GM12891 (cell line): ENCODE measurements around the gene CD2BP2.

ENCODE experiments used
- PAX5 ChIP-seq: IDR thresholded peaks from 2 replicates; pipeline ENCODE4 v1.6.1; 2011; ENCODE audit warnings: low read length, moderate library complexity, mild to moderate bottlenecking; ENCODE audit not compliant: insufficient read depth, severe bottlenecking
- POLR2A ChIP-seq: IDR thresholded peaks from 2 replicates; pipeline ENCODE4 v1.6.1; 2011; ENCODE audit warnings: low read depth, low read length, control low read depth
- POLR2AphosphoS5 ChIP-seq: IDR thresholded peaks from 2 replicates; pipeline ENCODE4 v1.6.1; 2011; ENCODE audit warnings: low read depth, low read length, control low read depth
- SPI1 ChIP-seq: IDR thresholded peaks from 2 replicates; pipeline ENCODE4 v1.6.1; 2011; ENCODE audit warnings: low read depth, low read length, control low read depth
- TAF1 ChIP-seq: IDR thresholded peaks from 2 replicates; pipeline ENCODE4 v1.6.1; 2011; ENCODE audit warnings: low read depth, low read length, control low read depth

DNA sequence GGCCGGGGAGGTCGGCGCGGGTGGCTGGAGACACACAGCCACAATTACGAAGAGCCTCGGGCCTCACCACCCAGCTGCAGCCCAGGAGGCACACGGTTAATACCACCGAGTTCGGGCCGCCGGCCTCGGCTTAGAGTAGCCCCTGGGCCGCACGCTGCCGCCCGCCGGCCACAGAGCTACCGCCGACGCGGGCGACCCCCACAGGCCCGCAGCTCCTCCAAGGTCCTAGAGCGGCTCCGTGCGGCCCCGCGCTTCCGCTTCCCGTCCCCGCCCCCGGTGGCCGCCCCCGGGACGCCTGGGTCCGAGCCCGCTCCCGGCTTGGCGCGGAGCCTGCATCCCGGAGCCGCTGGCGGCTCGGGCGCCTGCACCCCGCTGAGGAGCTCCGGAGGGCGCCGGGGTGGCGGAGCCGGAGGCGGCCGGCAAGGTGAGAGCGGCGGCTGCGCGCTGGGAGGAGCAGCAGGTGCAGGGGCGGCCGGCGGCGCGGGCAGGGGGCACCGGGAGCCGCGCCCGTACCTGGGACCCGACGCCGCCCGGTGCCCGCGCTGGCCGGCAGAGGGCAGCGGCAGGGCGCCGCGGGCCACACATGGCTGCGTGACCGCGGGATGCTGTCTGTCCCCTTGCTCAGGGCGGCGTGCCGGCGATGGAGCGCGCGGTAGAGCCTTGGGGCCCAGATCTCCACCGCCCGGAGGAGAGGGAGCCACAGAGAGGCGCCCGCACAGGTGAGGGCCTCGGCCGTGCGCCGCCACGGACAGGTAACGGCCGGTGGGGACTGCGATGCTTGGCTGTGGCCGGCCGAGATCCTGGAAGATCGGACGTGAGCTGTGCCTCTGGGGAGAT is 40.3 kb upstream of the CD2BP2 start, which contains the start of gene ZNF48:
- TF ChIP-seq SPI1, result peak; percentile 11; the same call in 1 of the 2 replicates
- no peak for TF ChIP-seq POLR2A
- TF ChIP-seq TAF1, result no peak
- no peak for TF ChIP-seq POLR2AphosphoS5
- TF ChIP-seq PAX5, result peak; percentile 26
